RPMI8226 (cell line): ENCODE measurements around the gene SLC9A9.

Source experiments
- DNase-seq: peaks from one replicate; pipeline ENCODE4 v3.0.0-alpha.2; 2015

The SLC9A9 gene

DNA sequence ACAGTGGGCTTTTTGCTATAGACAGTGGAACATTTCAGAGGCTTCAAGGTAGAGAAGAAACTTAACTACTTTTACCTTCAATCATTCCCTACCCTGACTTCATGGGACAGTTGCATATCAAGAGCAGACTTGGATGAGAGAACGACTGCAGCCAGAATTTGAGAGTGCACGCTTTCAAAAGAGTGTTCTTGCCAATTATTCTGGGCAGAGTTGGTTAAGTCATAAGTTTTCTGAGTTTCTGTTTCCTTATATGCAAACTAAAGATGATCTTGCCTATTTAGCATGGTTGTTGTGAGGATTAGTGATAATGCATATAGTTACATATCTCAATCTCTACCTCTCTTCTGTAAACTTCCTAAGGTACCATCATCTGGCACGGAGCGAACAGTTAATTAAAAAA lies 7.6 kb downstream of the SLC9A9 start:
- DNase-seq, result peak; percentile 32

DNA sequence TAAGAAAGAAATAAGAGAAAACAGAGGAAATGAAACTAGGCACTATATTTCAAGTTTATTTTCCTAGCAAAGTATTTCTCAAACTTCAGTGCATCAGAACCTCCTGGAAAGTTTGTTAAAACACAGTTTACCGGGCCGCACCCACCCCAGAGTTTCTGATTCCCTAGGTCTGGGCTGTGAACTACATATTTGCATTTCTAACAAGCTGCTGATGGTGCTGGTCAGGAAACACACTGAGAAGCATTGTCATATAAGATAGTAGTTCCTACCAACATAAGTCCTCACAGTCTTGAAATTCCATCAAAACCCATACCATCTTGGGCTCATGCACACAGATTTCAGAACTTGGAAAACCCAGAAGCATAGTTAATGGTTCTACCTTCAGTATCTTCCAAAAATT lies 8.3 kb downstream of the SLC9A9 start:
- DNase-seq, result no peak

DNA sequence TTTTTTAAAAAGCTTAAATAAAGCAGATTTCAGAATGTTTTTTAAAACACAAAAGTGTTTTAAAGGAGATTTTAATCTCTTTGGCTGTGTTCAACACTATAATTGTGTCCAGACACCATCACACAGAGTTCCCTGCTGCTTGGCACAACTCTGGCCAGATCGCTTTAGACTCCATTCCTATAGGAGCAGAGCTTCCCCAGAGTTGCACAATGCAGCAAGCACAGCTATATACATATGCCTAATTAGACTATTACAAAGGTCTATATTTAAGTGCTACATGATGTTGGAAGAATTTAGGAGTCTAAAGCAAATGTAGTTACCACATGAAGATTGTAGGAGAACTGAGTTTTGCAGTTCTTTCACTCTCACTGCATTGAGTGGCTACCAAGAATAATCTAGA lies 11.2 kb downstream of the SLC9A9 start:
- no peak for DNase-seq

DNA sequence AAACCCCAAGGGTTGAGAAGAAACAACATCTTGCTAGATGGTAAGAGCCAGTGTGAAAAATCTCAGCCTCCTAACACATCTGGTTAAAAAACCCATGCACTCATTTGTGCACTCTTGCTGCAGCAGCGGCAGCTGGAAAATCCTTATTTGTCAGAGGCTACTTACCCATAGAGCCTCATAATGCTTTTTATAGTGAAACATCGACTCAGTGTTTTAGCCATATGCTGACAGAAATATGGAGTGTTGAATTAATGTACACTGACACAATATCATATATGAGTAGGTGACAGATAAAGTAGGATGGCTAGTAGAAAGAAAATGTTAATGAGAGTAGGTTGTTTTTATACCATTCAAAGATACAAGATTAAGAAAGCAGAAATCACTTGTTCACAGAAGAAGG lies 13.0 kb downstream of the SLC9A9 start:
- DNase-seq, result no peak

DNA sequence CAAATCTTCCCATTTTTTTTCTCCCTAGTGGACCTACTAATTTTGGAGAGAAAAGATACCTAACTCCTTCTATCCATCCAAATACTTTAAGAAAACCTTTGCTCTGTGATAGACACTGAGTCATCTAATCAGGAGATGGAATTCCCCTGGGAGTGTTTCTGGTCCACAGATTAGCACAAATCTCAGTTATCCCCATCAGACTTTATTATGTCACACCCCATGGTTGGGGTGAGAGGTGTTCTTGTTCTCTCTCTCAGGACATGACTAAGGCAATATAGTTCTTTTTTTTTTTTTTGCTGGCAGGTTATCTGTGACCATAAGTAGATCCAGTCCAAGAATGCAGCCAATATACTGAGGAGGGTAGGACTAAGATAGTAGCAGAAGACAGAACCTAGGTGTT lies 15.8 kb downstream of the SLC9A9 start:
- DNase-seq, result no peak

DNA sequence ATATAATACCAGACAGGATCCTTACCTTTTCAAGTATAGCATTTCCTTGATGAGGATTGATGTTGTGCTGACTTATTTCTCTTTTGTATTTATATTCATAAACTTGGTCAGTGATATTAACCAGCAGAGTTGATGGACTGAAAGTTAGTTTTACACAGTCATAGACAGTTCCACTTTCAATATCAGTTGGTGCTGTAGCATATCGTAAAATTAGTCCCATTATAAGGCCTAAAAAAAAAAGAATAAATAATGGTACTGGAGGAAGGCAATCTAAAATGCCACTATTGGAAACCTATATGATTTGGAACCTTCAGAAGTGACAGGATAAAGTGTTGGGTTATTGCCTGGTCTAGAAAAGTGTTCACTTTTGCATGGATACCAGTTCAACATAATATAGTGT lies 16.3 kb downstream of the SLC9A9 start:
- DNase-seq, result no peak

DNA sequence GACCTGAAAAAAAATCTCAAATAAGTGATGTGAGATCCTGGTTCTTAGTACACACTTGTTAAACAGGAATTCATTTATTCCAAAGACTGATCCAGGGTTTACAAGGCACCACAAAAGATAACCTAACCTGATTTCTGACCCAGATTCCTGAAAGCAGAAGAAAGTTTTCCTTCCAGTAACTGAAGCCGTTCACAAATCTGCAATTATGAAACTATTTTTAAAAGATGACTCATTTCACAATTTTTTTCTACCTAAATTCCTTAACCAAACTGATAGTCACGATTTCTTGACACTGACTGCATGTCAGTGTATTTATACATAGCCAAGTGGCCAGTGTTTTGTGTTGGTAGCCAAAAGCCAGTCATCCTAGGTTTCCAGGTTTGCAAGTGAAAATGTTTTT lies 17.1 kb downstream of the SLC9A9 start:
- DNase-seq, result peak; percentile 38

DNA sequence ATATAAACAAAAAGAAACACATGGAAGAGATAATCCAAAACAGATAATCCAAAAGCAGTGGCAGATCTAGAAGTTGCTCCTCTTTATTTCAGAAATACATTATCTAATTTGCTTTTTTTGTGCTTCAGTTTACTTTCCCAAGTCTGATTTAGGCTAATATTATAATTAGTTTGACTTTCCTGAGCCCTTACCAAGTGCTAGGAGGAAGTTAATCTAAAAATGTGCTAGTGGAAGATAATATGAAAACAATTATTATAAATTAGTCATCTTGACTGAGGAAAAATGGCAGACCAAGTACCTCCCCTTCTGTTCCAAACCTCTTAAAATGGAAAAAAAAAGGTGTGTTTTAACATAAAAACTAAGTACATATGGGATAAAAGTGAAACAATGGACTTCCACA lies 17.5 kb downstream of the SLC9A9 start:
- no peak for DNase-seq

DNA sequence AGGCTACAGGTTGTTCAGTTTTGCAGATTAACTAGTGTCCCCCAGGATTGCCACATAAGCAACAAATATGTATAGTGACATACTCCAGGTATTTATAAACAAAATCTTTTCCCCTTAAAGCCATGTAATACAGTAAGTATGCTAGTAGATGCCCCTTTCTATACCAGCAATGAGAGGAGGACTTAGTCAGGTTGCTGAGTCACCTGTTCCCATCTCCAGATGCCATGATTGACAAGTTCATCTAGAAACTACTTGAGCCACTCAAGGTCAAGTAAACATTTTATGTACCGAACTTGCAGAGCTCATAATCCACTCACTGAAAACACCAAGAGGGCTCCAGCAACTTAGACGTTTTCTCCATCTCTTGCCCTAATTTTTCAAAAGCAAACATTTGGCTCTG lies 18.2 kb downstream of the SLC9A9 start:
- peak; percentile 49 for DNase-seq

DNA sequence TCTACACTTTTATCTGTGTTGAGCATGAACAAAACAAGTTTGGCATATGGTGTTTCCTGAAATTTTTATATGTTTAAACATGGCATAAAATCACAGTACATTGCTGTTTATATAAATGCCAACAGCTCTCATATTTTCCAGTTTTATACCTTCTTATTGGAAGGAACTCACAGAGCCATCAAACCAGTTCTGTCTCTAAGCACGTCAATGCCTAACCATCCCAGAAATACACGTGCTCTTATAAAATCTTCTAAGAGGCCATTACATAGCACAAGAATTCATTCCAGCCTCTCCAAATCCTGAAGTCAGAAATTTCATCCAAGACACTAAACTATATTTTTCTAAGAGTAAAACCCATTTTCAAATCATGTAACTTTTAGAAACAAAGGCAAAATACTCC lies 20.8 kb downstream of the SLC9A9 start:
- DNase-seq, result no peak

DNA sequence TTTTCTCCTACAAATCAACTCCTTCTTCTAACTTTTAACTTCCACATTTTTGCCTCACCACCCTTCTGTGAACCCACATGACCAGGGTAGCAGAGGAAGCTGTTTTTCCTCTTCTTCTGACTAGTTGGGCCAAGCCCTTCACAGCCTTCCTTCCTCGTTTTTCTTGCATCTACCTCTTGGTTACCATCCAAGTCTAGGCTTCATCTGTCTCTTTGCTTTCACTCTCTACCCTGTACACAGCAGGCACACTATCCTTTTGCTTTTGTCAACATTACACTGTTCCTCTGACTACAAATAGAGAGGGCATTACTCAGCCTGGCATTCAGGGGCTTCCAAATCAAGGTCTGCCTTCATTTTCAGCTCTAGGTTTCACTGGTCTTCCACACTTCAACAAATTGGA lies 22.0 kb downstream of the SLC9A9 start:
- peak; percentile 77 for DNase-seq

DNA sequence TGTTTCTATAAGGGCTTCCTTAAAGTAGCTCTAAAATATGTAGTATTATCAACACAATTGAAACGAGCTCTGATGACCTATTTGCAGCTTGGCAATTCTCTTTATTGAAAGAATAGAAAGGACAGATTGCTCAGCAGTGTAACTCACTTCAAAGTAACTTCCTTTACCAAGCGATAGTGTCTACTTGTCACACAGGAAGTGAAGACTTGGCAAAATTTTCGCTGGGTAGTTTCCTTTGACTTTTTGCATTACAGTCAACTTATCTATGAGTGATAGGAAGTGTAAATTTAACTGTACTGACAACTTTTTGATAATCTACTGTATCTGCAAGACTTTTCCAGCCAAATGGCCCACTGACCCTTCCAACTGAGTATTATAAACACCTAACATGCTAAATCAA lies 22.8 kb downstream of the SLC9A9 start:
- DNase-seq, result peak; percentile 81

DNA sequence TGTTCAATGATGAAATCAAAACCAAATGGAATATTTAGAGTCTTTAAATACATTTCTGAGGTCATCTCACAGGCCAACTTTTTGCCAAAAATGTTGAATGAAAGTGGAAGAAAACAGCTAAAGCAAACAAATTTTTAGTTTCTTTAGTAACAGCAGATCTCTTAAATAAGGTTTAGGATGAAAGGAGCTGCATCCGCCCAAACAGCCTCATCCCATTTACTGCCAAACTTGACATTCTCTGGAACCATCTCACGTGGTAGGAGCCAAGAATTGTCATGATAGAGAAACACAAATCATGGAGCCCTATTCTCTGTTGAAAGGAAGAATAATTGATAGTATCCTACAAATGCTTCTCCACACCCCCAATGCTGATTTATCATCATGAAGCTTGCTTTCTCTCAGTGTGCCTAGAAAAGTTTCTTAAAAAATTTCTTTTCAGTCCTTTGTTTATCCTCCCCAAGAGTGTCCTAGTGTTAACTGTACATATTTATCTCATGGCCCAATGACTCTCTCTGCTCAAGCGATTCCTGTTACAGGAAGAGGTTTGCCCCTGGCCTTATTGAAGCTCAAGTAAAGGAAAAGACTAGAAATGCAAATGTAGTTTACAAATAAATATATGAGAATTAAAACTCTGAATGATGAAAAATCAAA lies 23.4 kb downstream of the SLC9A9 start:
- DNase-seq, result no peak

DNA sequence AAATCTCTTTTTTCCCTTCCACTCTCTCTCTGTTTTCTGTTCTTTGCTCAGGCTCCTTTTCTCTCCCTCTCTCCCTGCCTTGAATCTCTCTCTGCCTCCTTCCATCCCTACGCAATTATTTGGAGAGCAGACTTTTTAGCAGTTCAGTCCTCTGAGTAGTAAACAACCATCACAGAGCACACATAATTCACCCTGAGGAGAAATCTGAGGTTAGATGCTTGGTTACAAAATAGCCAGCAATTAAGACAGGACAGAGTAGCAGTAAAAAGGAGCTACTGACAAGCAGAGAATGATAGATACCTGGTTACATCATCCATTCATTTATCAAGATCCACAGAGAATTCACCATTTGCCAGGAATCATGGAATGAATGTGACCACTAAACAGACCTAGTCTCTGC lies 25.5 kb downstream of the SLC9A9 start:
- DNase-seq, result no peak

DNA sequence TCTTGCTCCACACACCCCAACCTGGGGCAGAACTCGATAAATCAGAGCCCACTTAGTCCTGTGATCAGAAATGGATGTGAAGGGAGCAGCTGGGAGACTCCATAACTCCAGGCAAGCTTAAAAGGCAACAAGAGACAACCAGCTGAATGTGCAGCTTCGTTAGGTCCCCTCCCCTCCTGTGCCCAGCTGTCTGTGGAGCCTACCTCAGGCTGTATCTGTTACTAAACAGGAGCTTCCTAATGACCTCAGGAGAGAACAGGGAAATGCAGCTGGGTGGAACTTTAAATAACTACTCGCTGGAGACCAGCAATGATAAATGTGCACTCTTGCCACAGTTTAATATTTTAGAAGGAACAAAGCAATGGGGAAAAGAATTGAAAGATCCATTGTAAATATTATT lies 25.9 kb downstream of the SLC9A9 start:
- peak; percentile 64 for DNase-seq

DNA sequence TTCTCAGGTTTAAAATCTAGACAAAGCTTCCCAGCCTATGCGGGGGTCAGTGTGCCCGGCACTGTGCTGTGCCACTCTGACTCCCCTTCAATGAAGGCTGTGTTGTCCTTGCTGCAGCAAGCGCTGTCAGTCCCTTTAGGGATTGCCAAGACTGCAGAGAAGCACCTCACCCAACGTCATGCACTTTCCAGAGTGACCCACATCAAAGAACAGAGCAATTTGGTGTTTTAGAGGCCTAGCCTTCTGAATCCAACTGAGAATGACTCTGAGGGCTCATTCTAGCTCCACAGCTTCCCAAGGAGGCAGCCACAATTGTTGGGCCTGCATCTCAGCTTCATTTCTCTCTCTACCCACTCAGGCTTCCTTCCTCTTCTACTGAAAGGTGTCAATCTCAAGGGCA lies 26.4 kb downstream of the SLC9A9 start:
- no peak for DNase-seq

DNA sequence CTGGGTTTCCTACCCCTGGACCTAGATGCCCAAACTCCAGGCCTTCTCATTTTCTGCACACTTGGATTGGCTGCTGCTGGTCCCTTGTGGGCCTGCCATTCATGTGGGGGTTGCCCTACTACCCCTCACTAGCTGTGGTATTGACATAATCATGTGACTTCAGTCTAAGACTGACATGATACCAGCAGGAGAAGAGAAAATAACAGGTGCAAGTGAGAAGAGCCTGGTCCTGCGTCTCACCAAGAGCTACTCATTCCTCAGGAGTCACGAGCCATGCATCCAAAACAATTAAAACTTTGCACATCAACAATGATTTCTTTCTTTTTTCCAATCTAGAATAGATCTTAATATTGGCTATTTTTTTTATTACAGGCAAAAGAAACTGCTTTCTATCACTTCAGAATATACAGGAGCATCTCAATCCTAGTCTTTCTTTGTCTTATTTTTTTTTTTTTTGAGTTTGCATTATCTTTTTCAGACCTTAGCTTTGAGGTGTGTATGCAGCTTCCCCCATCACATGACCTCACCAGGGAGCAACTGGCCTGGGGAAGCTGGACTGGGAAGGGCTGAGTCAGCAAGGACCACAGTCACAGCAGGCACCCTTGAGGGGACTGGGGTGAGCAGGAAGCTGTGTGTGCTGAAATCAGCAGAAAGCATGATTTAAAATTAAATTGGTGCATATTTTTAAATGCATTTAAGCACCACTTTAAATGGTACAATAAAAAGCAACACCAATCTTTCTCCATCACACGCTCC lies 27.6 kb downstream of the SLC9A9 start:
- peak; percentile 88 for DNase-seq

DNA sequence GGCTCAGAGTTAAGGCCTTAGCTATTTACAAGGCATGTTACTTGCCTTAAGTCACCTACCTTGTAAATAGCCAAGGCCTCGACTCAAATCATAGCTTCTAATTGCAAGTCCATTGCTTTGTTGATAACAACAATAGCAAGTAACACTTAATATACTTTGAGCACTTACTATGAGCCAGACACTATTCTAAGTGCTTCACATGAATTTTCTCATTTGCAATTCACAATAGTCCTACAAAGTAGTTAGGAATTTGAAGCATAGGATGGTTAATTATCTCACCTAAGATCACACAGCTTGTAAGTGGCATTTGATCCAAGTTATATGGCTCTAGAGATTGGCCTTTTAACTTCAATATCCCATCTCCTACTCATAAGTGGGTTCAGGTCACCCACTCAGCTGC lies 28.4 kb downstream of the SLC9A9 start:
- DNase-seq, result no peak

DNA sequence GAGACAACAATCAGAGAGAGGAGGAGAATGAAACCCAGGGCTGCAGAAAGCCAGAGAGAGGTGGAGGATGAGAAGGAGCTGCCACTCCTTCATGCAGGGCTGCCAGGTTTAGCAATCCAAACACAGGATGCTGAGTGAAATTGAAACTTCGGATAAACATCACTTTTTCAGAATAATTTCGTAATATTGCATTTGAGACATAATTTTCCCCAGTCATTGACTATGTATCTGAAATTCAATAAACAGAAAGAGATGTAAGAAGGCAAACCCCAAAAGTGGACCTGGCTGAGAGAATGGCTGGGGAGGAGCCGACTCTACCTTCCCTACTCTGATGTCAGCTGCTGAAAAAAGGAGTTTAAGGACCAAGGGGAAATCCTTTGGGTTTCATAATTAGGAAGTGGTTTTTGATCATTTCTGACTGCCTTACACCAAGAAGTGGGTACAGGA lies 33.8 kb downstream of the SLC9A9 start:
- no peak for DNase-seq

DNA sequence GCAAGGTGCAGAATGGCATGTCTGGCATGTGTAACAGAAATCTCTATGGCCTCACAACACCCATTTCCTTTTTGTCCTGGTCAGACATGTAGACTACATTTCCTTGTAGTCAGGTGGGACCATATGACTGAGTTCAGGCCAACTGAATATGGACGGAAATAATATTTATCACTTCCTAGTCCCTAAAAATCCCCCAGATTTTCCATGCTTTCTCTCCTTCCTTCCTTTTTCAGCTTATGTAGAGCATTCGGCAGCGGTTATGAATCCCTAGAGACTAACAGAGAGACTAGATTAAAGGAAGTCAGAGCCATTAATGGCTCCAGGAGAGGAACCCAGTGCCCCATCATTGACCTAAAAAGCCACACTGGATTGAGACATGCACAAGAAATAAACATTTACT lies 35.8 kb downstream of the SLC9A9 start:
- no peak for DNase-seq

DNA sequence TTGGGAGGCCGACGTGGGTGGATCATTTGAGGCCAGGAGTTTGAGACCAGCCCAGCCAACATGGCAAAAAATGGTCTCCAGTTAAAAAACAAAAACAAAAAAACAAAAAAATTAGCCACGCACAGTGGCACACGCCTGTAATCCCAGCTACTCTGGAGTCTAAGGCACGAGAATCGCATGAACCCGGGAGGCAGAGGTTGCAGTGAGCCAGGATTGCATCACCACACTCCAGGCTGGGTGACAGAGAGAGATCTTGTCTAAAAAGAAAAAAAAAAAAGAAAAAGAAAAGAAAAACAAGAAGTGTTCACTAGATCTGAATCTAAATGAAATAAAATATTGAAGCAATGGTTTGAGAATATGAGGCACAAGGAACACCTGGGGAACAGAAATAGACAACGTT lies 36.7 kb downstream of the SLC9A9 start:
- no peak for DNase-seq

DNA sequence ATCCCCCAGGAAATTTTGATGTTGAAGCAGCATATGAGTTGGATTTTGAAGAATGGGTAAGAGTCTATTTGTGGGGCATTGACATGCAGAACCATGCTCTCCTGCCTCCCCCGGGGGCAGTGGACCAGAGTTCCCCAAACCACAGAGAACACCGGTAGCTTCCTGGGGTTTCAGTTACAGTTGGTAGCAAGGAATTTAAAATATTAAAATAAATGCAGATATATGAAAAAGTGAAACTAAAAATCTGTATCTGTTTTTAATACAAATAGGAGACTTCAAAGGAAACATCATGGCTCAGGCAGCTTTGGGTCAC lies 37.4 kb downstream of the SLC9A9 start:
- no peak for DNase-seq

DNA sequence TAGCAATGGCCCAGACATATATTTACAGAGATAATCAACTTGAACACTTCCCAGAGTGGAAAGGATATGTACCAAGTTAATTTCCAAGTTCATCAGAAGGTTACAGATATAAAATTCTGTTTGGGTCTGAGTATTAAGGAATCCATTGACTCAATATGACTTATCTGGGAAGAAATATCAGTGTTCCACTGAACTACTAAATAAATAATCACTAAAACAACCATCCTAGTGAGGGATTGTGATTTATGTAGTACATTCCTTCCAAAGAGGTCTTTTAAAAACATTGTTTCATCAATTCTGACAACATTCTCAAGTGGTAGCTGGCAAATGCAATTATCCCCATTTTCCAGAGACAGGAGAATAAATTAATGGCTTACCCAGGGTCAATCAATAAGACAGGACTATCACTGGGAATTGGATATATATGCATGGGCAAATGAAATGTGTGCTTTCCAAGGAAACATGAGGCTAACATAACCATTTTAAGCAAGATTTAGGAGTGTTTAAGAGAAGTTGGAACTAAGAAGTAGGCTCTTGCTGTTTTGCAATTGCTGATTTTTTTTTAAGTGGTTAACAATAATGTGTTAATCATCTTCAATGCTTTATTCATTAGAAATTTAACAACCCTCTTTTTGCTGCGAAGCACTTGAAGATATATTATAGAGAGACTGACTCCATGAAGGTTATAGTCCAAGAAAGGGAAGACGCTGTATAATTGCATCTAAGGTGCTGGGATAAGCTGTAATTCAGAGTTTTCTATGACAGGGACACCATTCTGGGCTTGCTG lies 37.9 kb downstream of the SLC9A9 start:
- DNase-seq, result no peak

DNA sequence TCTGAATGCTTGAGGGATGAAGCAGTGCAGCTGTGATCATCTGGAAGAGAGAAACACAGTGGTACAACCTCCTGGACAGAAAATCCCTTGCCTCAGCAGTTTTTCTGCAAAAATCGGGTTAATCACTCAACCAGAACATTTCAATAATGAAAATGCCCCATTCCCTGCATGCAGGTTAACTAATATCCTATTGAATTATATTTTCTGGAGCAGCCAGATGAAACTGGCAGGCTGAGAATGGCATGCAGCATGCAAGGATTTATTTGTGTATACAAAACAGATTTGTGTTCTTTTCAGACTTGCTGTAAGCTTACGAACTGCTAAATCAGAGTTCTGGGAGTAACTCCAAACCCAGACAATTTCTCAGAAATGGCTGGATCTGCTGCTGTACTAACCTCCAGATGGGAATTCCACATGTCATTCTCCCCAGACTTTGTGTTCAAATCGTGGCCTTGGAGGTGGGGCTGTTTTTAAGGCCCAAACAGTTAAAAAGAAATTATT lies 39.1 kb downstream of the SLC9A9 start:
- DNase-seq, result no peak
